Spinal cord (tissue), 10 donors: ENCODE results near the gene VTCN1. TPM values are rescaled to one million over a fixed set of nuclear protein-coding genes. Genes with fewer than 3 reads are reported as not detected.

Source experiments
- DNase-seq, 6 donors: peaks; one replicate each; pipeline versions ENCODE4 v3.0.0 to v3.0.0-alpha.2; 2013 to 2015; ENCODE audit warnings: low spot score in 6 of 6, low read depth in 4 of 6
- H3K27ac ChIP-seq: one replicate; pipeline ENCODE4 v1.5.1; 2013; ENCODE audit warnings: low read depth, low read length, control low read depth
- H3K27me3 ChIP-seq: one replicate; pipeline ENCODE4 v1.6.1; 2013; ENCODE audit warnings: low read length; ENCODE audit not compliant: control insufficient read depth, insufficient read depth
- H3K36me3 ChIP-seq: one replicate; pipeline ENCODE4 v1.6.1; 2013; ENCODE audit warnings: low read length; ENCODE audit not compliant: control insufficient read depth, insufficient read depth
- H3K4me1 ChIP-seq: one replicate; pipeline ENCODE4 v1.6.1; 2013; ENCODE audit warnings: low read length; ENCODE audit not compliant: control insufficient read depth, insufficient read depth
- H3K4me3 ChIP-seq: one replicate; pipeline ENCODE4 v1.5.1; 2013; ENCODE audit warnings: low read depth, low read length, control low read depth
- H3K9me3 ChIP-seq: one replicate; pipeline ENCODE4 v1.6.1; 2013; ENCODE audit warnings: low read length; ENCODE audit not compliant: control insufficient read depth, insufficient read depth
- WGBS: methylation state at CpG from one replicate; pipeline ENCODE4 v1.1.5; 2013; ENCODE audit warnings: missing lambda C conversion rate; ENCODE audit not compliant: insufficient coverage; 5-methylcytosine and 5-hydroxymethylcytosine counted together
- polyA plus RNA-seq, 2 donors: library from polyadenylated mRNA; unstranded; fragments of 120-200 nt; gene quantifications; one replicate each; pipeline ENCODE4 v1.2.1, GENCODE V29; 2013; ENCODE audit not compliant: insufficient read length in 2 of 2
- total RNA-seq, 2 donors: library from RNA; depleted of rRNA in 1 of 2; stranded (reverse); fragments of 120-200 nt in 1 of 2; fragments of >200 nt in 1 of 2; gene quantifications; one replicate each; pipeline versions ENCODE4 v1.2.3 to v1.2.4, GENCODE V29; 2013 to 2014
- donor health status: healthy.

VTCN1 gene
- total and polyA plus RNA-seq, 4 donors, result 0.33 to 0.82 (median 0.59) TPM

DNA sequence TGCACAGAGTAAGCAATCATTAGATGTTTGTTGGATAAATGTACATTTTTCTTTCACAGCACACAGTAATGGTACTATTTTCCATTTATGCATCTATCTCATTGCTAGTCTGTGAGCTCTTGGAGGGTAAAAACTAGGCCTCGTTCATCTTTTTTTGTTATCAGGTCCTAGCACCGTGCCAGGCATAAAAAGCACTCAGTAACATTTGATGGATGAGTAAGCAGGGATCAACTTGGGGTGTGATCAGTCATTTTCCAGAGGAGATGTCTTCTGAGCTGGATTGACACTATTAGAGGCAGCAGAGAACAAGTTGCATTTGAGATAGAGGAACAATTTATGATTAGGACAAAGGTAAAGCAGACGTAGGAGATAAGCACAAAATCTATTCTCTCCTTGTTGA is 4.3 kb upstream of the VTCN1 start:
- H3K36me3 ChIP-seq, result no peaks in the 10 kb centered on the region
- WGBS, result 94% methylated on average over 3 of the region's 3 CpGs
- no peak overlapping the region for H3K27ac ChIP-seq
- H3K27me3 ChIP-seq, result peaks cover 3% of the 10 kb centered on the region
- H3K9me3 ChIP-seq, result no peaks in the 10 kb centered on the region
- H3K4me3 ChIP-seq, result no peak overlapping the region
- DNase-seq, result no peak
- peaks cover 5% of the 10 kb centered on the region for H3K4me1 ChIP-seq

- H3K27me3 ChIP-seq, result peaks cover 3% of the 10 kb centered on the region
- DNase-seq, result no peak
- H3K4me1 ChIP-seq, result peaks cover 5% of the 10 kb centered on the region
- H3K36me3 ChIP-seq, result no peaks in the 10 kb centered on the region
- WGBS, result 97% methylated on average over 6 of the region's 6 CpGs
- no peak overlapping the region for H3K4me3 ChIP-seq
- H3K27ac ChIP-seq, result no peak overlapping the region
- H3K9me3 ChIP-seq, result no peaks in the 10 kb centered on the region
Measured at GRCh38 chr1:117213046-117213445, 2.3 kb upstream of the VTCN1 start.

- no peak overlapping the region for H3K4me3 ChIP-seq
- 100% methylated on average over 2 of the region's 4 CpGs for WGBS
Measured at GRCh38 chr1:117210386-117210785, 341 bp downstream of the VTCN1 start.

GRCh38 chr1:117209094-117209493 is 1.6 kb downstream of the VTCN1 start:
- Histone ChIP-seq H3K9me3 (no peaks in the 10 kb centered on the region), H3K4me3 (no peak overlapping the region), H3K27ac (no peak overlapping the region), H3K4me1 (no peaks in the 10 kb centered on the region), H3K27me3 (peaks cover 3% of the 10 kb centered on the region), H3K36me3 (no peaks in the 10 kb centered on the region)
- 86% methylated on average over 1 of the region's 3 CpGs for WGBS
- no peak for DNase-seq

More at GRCh38 chr1:117210386-117210785, 341 bp downstream of the VTCN1 start:
- Histone ChIP-seq H3K27ac (no peak overlapping the region), H3K9me3 (no peaks in the 10 kb centered on the region), H3K36me3 (no peaks in the 10 kb centered on the region), H3K4me1 (no peaks in the 10 kb centered on the region), H3K27me3 (peaks cover 3% of the 10 kb centered on the region)
- no peak for DNase-seq

GRCh38 chr1:117208580-117208979 is 2.1 kb downstream of the VTCN1 start:
- 100% methylated on average over 1 of the region's 3 CpGs for WGBS
- Histone ChIP-seq H3K4me1 (no peaks in the 10 kb centered on the region), H3K27me3 (peaks cover 3% of the 10 kb centered on the region)

GRCh38 chr1:117205368-117205767 is 5.4 kb downstream of the VTCN1 start:
- no CpG with 5 or more reads among the region's 2 CpGs for WGBS
- H3K4me3 ChIP-seq, result no peak overlapping the region
- H3K9me3 ChIP-seq, result no peaks in the 10 kb centered on the region
- no peak for DNase-seq
- H3K36me3 ChIP-seq, result no peaks in the 10 kb centered on the region
- H3K27me3 ChIP-seq, result no peaks in the 10 kb centered on the region
- H3K27ac ChIP-seq, result no peak overlapping the region
- H3K4me1 ChIP-seq, result no peaks in the 10 kb centered on the region

More at GRCh38 chr1:117208580-117208979, 2.1 kb downstream of the VTCN1 start:
- no peaks in the 10 kb centered on the region for H3K9me3 ChIP-seq
- DNase-seq, result no peak
- H3K4me3 ChIP-seq, result no peak overlapping the region
- no peak overlapping the region for H3K27ac ChIP-seq
- H3K36me3 ChIP-seq, result no peaks in the 10 kb centered on the region

GRCh38 chr1:117201808-117202207 is 8.9 kb downstream of the VTCN1 start:
- Histone ChIP-seq H3K4me3 (no peak overlapping the region), H3K9me3 (no peaks in the 10 kb centered on the region), H3K27me3 (no peaks in the 10 kb centered on the region), H3K36me3 (no peaks in the 10 kb centered on the region), H3K4me1 (no peaks in the 10 kb centered on the region), H3K27ac (no peak overlapping the region)
- WGBS, result no CpG with 5 or more reads among the region's 1 CpG
- no peak for DNase-seq

GRCh38 chr1:117198097-117198496 is 12.6 kb downstream of the VTCN1 start:
- Histone ChIP-seq H3K27me3 (no peaks in the 10 kb centered on the region), H3K4me1 (no peaks in the 10 kb centered on the region), H3K4me3 (no peak overlapping the region), H3K27ac (no peak overlapping the region), H3K36me3 (no peaks in the 10 kb centered on the region), H3K9me3 (no peaks in the 10 kb centered on the region)
- DNase-seq, result no peak
- 90% methylated on average over 2 of the region's 2 CpGs for WGBS

DNA sequence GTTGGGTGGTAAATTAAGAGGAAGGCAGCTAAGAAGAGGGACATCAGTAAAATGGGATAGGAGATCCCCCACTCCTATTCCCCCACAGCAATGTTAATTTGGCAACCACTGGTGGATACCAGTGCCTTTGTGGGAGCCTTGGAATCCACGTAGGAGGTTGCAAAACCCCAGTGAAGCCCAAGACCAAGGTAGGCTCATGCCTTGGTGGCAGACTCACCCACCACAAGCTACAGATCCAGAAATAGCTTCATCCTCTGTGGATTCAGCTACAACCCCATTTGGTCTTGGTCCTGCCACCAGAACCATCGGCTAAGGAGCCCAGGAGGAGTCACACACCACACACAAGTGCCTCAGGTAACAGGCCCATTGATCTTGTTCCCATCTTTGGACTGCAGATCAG is 21.0 kb downstream of the VTCN1 start:
- Histone ChIP-seq H3K36me3 (no peaks in the 10 kb centered on the region), H3K9me3 (no peaks in the 10 kb centered on the region), H3K27me3 (no peaks in the 10 kb centered on the region), H3K27ac (no peak overlapping the region), H3K4me1 (no peaks in the 10 kb centered on the region), H3K4me3 (no peak overlapping the region)
- 97% methylated on average over 2 of the region's 2 CpGs for WGBS
- no peak for DNase-seq

DNA sequence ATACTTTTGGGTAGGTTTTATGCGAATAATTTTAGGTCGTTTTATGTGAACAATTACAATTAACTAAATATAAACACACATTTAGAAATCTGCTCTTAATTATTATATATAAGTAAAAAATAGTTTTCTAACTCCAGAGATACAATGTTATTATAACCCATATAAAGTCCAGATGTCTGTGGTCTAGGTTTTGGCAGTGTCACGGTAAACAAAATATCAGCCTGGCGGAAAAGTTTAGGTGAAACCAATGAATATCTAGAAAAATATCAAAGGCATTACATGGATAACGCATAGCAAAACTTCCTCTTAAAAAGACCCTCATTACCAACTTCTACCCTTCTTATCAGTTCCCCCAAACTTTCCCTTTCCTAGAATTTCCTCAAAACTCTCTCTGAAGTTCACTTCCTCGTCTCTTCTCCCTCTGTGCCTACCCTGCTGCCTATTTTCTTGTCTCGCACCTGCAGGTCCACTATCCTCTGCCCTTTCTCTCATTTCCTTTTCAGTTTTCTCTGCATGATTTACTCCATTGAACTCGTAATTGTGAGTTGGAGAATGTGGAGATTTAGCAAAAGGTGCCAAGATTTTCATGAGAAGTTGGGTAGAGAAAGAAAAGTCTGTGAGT is 21.8 kb downstream of the VTCN1 start:
- Histone ChIP-seq H3K9me3 (no peaks in the 10 kb centered on the region), H3K27ac (no peak overlapping the region), H3K27me3 (no peaks in the 10 kb centered on the region), H3K36me3 (no peaks in the 10 kb centered on the region), H3K4me3 (no peak overlapping the region), H3K4me1 (no peaks in the 10 kb centered on the region)
- DNase-seq, result no peak
- 54% methylated on average over 2 of the region's 8 CpGs for WGBS
